ENCODE measurements around the gene TESK2.

TESK2 gene

DNA sequence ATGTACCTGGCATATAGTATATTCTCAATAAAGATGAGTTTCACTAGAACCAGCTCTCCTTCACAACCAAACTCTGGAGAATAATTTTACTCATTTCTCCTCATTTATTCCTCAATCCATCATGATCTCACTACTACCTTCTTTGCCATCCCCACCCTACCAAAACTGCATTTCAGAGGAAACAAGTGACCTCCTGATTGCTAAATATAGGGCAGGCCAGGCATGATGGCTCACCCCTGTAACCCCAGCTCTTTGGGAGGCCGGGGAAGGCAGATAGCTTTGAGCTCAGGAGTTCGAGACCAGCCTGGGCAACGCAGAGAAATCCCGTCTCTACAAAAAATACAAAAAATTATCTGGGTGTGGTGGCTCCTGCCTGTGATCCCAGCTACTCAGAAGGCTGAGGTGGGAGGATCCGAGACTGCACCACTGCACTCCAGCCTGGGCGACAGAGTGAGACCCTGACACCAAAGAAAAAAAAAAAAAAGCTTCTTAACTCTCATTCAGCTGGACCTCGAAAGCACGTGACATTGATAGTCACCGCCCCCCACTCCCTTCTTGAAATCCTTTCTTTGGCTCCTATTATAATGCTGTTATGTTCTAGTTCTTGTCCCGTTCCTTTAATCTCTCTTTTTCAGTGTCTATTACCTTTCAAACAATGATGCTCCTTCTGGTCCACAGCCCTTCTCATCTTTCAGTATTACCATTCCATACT is 2.1 kb downstream of the TESK2 start:
- Histone ChIP-seq H3K4me2 (peak overlapping the region; percentile 89), H3K27me3 (ENCODE audit: insufficient read depth, low read depth) (peaks cover 6% of the 10 kb centered on the region; the same call in 1 of the 2 replicates), H4K20me1 (ENCODE audit: insufficient read depth) (no peaks in the 10 kb centered on the region), H3K4me3 (IDR thresholded peaks at IDR 0.05; ENCODE audit: insufficient read depth, low read depth, low read length) (no peak overlapping the region), H3K27ac (no peak overlapping the region), H3K4me1 (ENCODE audit: low read depth, poor library complexity, severe bottlenecking) (peaks cover 25% of the 10 kb centered on the region), H3K9ac (no peak overlapping the region), H3K36me3 (ENCODE audit: insufficient read depth) (no peaks in the 10 kb centered on the region), H3K79me2 (ENCODE audit: insufficient read depth, low read depth) (no peaks in the 10 kb centered on the region), H2AFZ (ENCODE audit: low read depth) (no peak overlapping the region)
- no peak for TF ChIP-seq CTCF (conservative IDR thresholded peaks at IDR 0.05; ENCODE audit: low read depth, low read length)

DNA sequence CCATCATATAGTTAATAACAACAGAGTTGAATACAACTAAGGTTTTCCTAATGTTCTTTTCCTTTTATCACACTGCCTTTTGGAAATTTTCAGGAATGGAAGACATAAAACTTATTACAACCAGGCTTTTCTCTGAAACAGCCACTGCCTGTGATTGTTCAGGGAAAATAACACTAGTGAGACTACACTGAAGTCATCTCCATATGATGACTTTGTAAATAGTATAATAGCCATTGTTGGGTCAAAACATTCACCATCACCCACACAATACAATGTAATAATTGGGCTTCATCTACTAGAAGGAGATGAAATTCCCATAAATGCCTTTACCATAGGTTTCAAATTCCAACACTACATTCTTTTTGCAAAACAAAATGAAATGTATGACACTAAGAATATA is 5.0 kb downstream of the TESK2 start:
- Histone ChIP-seq H3K4me3 (IDR thresholded peaks at IDR 0.05; ENCODE audit: insufficient read depth, low read depth, low read length) (no peak overlapping the region), H3K9ac (no peak overlapping the region), H3K27me3 (ENCODE audit: insufficient read depth, low read depth) (peaks cover 6% of the 10 kb centered on the region; the same call in 1 of the 2 replicates), H3K4me2 (no peak overlapping the region), H3K27ac (no peak overlapping the region), H3K4me1 (ENCODE audit: low read depth, poor library complexity, severe bottlenecking) (peaks cover 15% of the 10 kb centered on the region), H3K79me2 (ENCODE audit: insufficient read depth, low read depth) (no peaks in the 10 kb centered on the region), H3K36me3 (ENCODE audit: insufficient read depth) (no peaks in the 10 kb centered on the region), H2AFZ (ENCODE audit: low read depth) (no peak overlapping the region), H4K20me1 (ENCODE audit: insufficient read depth) (no peaks in the 10 kb centered on the region)
- no peak for TF ChIP-seq CTCF (conservative IDR thresholded peaks at IDR 0.05; ENCODE audit: low read depth, low read length)

GRCh38 chr1:45479039-45479748 is 11.8 kb downstream of the TESK2 start:
- H3K27me3 ChIP-seq (ENCODE audit: insufficient read depth, low read depth) = no peaks in the 10 kb centered on the region
- H3K36me3 ChIP-seq (ENCODE audit: insufficient read depth) = no peaks in the 10 kb centered on the region
- no peaks in the 10 kb centered on the region for H4K20me1 ChIP-seq (ENCODE audit: insufficient read depth)
- no peak overlapping the region for H3K9ac ChIP-seq
- no peak overlapping the region for H2AFZ ChIP-seq (ENCODE audit: low read depth)
- H3K79me2 ChIP-seq (ENCODE audit: insufficient read depth, low read depth) = no peaks in the 10 kb centered on the region
- no peak overlapping the region for H3K4me3 ChIP-seq (IDR thresholded peaks at IDR 0.05; ENCODE audit: insufficient read depth, low read depth, low read length)
- no peak overlapping the region for H3K27ac ChIP-seq
- TF ChIP-seq CTCF (conservative IDR thresholded peaks at IDR 0.05; ENCODE audit: low read depth, low read length) = no peak
- peaks cover 5% of the 10 kb centered on the region for H3K4me1 ChIP-seq (ENCODE audit: low read depth, poor library complexity, severe bottlenecking)
- H3K4me2 ChIP-seq = no peak overlapping the region

- H3K9ac ChIP-seq = no peak overlapping the region
- H2AFZ ChIP-seq (ENCODE audit: low read depth) = no peak overlapping the region
- TF ChIP-seq CTCF (conservative IDR thresholded peaks at IDR 0.05; ENCODE audit: low read depth, low read length) = no peak
- H3K4me2 ChIP-seq = no peak overlapping the region
- no peaks in the 10 kb centered on the region for H3K27me3 ChIP-seq (ENCODE audit: insufficient read depth, low read depth)
- H3K36me3 ChIP-seq (ENCODE audit: insufficient read depth) = no peaks in the 10 kb centered on the region
- H3K79me2 ChIP-seq (ENCODE audit: insufficient read depth, low read depth) = no peaks in the 10 kb centered on the region
- no peaks in the 10 kb centered on the region for H4K20me1 ChIP-seq (ENCODE audit: insufficient read depth)
- H3K4me3 ChIP-seq (IDR thresholded peaks at IDR 0.05; ENCODE audit: insufficient read depth, low read depth, low read length) = no peak overlapping the region
- H3K27ac ChIP-seq = no peak overlapping the region
- H3K4me1 ChIP-seq (ENCODE audit: low read depth, poor library complexity, severe bottlenecking) = peaks cover 10% of the 10 kb centered on the region
Observed at GRCh38 chr1:45478121-45478814, 12.7 kb downstream of the TESK2 start.
